GM12801 (cell line): ENCODE measurements around the gene PRORP.

Experiments
- TF ChIP-seq, protein P1 (sequence below): IDR thresholded peaks from one replicate; pipeline ENCODE4 v1.5.1; 2011; ENCODE audit warnings: control low read depth; ENCODE audit not compliant: insufficient read length; ENCODE audit errors: extremely low read depth

The PRORP gene

DNA sequence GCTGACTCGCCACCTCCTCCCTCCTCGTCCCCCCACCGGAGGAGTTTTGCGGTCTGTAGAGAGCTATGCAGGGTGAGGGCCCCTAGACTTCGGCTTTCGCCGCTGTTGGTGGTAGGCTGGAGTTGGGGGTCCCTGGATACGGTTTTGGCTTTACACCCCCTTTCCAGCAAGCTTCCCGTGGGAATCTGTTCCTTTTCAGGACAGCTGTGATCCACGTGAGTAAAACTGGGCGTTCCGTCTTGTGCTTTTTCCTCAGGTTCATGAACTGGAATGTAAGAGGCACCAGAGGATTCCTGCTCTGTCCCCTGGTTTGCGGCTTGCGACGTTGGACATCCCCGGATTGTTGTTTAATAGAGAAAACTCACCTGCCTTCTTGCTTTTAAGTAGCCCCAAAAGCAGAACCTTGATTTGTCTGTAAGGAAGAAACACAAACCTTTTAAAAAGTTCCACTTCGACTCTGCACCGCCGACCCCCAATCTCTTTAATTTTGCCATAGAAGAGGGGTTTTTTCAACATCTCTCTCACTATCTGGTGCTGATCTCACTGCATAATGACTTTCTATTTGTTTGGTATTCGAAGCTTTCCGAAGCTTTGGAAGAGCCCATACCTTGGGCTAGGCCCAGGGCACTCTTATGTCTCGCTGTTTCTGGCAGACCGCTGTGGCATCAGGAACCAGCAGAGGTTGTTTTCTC is 490 bp downstream of the PRORP start:
- TF ChIP-seq, protein P1, sequence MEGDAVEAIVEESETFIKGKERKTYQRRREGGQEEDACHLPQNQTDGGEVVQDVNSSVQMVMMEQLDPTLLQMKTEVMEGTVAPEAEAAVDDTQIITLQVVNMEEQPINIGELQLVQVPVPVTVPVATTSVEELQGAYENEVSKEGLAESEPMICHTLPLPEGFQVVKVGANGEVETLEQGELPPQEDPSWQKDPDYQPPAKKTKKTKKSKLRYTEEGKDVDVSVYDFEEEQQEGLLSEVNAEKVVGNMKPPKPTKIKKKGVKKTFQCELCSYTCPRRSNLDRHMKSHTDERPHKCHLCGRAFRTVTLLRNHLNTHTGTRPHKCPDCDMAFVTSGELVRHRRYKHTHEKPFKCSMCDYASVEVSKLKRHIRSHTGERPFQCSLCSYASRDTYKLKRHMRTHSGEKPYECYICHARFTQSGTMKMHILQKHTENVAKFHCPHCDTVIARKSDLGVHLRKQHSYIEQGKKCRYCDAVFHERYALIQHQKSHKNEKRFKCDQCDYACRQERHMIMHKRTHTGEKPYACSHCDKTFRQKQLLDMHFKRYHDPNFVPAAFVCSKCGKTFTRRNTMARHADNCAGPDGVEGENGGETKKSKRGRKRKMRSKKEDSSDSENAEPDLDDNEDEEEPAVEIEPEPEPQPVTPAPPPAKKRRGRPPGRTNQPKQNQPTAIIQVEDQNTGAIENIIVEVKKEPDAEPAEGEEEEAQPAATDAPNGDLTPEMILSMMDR: no peak

DNA sequence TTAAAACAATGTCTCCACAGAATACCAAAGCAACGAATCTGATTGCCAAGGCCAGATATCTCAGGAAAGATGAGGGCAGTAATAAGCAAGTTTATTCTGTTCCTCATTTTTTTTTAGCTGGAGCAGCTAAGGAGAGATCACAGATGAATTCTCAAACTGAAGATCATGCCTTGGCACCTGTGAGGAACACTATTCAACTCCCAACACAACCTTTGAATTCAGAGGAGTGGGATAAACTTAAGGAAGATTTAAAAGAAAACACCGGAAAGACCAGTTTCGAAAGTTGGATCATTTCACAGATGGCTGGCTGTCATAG is 994 bp downstream of the PRORP start:
- TF ChIP-seq, protein P1: no peak

DNA sequence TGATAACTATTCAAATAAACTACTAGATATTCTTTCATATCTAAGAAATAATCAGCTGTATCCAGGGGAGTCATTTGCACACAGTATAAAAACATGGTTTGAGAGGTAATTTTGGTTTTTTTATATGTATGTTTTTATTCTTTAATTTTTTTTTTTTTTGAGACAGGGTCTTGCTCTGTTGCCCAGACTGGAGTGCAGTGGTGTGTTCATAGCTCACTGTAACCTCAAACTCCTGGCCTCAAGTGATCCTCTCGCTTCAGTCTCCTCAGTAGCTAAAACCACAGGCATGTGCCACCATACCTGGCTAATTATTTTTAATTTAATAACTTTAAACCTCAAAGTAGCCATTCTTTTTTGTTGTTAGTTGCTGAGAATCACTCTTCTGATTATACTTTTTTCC is 1.8 kb downstream of the PRORP start:
- TF ChIP-seq, protein P1: no peak

DNA sequence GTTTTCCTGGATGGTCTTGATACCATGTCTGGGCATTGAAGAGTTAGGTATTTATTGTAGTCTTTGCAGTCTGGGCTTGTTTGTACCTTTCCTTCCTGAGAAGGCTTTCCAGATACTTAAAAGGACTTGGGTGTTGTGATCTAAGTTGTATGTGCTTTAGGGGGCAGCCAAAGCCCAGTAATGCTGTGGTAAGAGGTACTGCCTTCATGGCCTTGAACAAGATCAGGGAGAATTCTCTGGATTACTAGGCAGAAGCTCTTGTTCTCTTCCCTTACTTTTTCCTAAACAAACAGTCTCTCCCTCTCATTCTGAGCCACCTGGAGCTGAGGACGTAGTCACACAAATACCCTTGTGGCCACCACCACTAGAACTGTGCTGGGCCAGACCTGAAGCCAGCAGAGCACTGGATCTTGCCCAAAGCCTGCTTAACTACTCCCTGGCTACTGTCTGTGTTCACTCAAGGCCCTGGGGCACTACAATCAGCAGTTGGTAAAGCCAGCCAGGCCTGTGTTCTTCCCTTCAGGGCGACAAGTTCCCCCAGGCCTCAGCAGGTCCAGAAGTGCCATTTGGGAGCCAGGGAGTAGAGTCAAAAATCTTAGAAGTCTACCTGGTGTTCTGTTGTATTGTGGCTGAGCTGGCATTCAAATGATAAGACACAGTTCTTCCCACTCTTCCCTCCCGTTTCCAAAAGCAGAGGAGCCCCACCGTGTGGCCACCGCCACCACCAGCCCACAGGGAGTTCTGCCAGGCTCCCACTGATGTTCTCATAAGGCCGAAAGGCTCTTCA is 11.4 kb downstream of the PRORP start:
- TF ChIP-seq, protein P1: no peak

DNA sequence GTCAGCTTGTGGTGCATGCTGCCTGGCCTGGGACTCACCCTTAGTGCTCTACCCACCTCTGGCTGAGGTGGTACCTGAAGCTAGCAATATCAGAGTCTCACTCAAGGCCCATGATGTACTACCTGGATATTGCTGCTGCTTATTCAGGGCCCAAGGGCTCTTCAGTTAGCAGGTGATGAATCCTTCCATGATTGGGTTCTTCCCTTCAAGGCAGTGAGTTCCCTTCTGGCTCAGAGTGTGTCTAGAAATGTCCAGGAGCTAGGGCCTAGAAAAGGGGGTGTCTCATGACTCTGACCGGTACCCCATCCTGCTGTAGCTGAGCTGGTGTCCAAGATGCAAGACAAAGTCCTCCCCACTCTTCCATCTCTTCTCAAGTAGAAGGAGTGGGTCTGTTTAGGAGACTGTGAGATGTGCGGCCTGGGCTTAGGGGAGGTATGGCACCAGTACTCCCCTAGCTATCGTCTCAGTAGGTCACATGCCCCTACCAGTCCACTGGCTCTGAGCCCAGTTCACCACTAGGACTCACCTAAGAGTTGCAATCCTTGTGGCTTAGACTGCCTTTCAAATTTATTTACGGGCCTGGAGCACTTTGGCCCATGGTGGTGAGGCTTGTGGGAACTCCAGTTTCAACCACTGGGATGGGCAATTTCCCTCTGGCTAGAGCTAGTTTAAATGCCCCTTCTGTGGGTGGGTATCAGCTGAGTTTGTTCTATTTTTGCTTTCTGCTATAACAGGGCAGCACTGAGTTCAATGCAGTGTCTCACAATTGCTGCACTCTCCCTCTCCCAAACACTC is 12.2 kb downstream of the PRORP start:
- TF ChIP-seq, protein P1: no peak

DNA sequence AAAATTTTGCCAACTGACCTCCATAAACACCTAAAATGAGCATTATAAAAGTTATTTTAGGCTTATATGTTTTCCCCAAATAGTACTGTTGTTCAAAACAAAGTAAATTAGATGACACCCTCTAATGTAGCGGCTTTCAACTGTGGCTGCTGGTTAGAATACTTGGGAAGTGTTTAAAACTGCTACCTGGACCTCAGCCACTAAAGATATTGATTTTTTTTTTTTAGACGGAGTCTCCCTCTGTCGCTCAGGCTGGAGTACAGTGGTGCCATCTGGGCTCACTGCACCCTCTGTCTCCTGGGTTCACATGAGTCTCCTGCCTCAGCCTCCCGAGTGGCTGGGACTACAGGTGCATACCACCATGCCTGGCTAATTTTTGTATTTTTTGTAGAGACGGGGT is 16.2 kb downstream of the PRORP start:
- TF ChIP-seq, protein P1: no peak
